GM10248 (cell line): ENCODE data around the gene FGF9.

Source experiments
- CTCF ChIA-PET: fragments of 300-600 bp; sonication (Branson Sonifier 250); formaldehyde crosslinking; extraction: SDS; loops from one replicate; lab custom pipeline; 2021; ENCODE audit warnings: antibody characterized with exemption; lab: Yijun Ruan, JAX
- POLR2A ChIA-PET: fragments of 350-650 bp; sonication (Branson Sonifier 250); formaldehyde crosslinking; extraction: SDS; loops from one replicate; lab custom pipeline; 2020; ENCODE audit warnings: antibody characterized with exemption; lab: Yijun Ruan, JAX
- DNase-seq: peaks from one replicate; pipeline ENCODE4 v3.0.0; 2012; ENCODE audit errors: extremely low spot score
- TF ChIP-seq, protein P1 (sequence below): IDR thresholded peaks from 2 replicates; pipeline ENCODE4 v1.5.1; 2012; ENCODE audit warnings: mild to moderate bottlenecking, low read depth; ENCODE audit errors: extremely low read depth, missing control alignments, control extremely low read depth

The FGF9 gene

DNA sequence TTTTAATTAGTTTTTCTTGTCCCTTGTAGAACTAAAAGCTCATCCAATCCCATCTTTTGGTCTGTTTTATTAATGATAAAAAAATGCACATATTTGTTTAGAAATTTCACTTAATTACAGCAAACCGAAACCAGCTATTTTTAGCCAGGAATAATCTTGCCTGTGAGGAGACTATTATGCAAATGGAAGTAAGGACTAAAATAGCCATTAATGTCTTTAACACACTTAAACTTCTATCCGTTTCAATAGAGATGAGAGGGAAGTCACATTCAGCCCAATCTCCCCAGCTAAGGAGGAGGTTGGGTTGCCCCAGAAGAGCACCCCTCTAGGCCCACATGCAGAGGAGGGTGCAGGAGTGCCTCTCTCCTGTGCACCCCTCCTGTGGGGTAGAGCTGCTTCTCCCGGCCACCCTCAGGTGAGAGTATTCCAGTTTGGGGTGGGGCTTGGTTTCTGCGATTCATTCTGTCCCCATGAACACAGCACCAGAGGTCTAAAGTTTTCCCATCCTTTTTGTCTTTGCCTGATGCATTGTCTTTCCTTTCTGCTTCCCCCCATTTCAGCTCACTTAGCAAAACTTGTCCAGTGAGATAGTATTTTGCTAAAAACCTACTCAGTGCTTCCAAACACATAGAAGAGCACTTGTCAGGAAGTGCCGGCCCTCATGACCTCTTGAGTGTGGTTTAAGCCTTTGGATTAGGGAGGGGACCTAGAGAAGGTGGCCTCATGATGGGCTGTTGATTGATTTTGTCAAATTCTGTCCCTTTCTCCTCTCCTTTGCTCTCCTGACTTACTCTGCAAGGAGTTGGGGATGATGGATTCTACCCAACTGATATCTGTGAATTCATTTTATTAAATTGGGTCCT is 28.2 kb downstream of the FGF9 start:
- POLR2A ChIA-PET, result no interaction called here
- CTCF ChIA-PET, result no interaction called here
- DNase-seq, result no peak
- TF ChIP-seq, protein P1, sequence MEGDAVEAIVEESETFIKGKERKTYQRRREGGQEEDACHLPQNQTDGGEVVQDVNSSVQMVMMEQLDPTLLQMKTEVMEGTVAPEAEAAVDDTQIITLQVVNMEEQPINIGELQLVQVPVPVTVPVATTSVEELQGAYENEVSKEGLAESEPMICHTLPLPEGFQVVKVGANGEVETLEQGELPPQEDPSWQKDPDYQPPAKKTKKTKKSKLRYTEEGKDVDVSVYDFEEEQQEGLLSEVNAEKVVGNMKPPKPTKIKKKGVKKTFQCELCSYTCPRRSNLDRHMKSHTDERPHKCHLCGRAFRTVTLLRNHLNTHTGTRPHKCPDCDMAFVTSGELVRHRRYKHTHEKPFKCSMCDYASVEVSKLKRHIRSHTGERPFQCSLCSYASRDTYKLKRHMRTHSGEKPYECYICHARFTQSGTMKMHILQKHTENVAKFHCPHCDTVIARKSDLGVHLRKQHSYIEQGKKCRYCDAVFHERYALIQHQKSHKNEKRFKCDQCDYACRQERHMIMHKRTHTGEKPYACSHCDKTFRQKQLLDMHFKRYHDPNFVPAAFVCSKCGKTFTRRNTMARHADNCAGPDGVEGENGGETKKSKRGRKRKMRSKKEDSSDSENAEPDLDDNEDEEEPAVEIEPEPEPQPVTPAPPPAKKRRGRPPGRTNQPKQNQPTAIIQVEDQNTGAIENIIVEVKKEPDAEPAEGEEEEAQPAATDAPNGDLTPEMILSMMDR, result no peak

DNA sequence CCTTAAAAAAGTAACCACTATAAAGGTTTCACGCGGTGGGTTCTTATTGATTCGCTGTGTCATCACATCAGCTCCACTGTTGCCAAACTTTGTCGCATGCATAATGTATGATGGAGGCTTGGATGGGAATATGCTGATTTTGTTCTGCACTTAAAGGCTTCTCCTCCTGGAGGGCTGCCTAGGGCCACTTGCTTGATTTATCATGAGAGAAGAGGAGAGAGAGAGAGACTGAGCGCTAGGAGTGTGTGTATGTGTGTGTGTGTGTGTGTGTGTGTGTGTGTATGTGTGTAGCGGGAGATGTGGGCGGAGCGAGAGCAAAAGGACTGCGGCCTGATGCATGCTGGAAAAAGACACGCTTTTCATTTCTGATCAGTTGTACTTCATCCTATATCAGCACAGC is 30.6 kb downstream of the FGF9 start:
- no peak for DNase-seq
- ChIA-PET POLR2A (no interaction called here), CTCF (no interaction called here)
- TF ChIP-seq, protein P1, result no peak

DNA sequence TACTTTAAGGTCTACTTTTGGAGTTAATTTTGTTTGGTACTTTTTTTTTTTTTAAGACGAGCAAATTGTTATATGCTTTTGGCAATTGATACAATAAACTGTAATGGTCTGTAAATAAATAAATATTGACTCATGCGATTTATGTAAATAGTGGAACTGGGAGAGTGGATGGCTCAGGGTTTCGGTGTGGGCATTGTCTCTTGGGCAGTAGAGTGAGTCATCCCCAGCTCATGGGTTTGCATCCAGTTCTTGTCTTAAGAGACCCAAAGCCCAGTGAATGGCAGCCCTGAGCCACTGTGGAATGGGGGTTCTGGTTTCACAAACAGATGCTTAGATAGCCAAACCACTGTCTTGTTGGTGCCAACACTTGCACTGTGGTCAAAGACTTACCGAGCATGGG is 33.0 kb downstream of the FGF9 start:
- CTCF ChIA-PET, result no interaction called here

DNA sequence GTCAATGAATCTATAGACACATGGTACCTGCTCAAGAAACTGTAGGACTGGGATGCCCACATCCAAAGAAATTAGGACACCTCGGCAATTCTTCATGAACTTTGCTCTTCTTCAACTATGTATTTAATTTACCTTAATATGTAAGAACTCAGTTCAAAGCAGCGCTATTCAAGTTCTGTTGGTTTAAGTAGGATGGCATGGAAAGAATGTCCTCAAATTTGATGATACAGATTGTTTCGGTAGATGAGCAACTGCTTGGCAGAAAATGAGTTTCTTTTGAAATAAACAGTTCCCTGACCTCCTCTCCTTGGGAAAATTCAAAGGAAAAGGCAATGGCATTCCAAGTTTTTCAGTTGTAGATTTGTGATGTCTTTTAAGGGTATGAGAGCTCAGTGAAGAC is 36.7 kb downstream of the FGF9 start:
- DNase-seq, result no peak
- ChIA-PET POLR2A (no interaction called here), CTCF (no interaction called here)
- TF ChIP-seq, protein P1, result no peak

More for the DNA sequence above, 33.0 kb downstream of the FGF9 start:
- POLR2A ChIA-PET, result no interaction called here
- no peak for DNase-seq
- TF ChIP-seq, protein P1, result no peak

DNA sequence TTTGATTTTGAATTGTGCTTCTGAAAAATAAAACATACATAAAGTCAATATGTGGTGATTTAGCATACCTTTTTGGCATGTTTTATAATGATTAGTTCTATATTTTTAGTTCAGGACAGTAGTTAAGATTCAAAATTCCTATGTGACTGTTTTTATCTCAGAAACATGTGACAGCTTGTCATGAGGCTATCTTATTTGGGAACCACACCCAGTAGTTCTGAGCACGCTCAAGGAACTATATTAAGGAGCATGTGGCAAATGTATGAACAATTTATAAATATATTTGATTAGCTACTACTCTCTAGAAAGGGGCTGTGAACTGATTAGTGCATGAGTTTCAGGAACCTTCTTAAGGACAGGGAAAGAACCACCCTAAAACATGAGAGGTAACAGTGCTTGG is 38.8 kb downstream of the FGF9 start:
- DNase-seq, result no peak
- POLR2A ChIA-PET, result no interaction called here
- CTCF ChIA-PET, result no interaction called here
- TF ChIP-seq, protein P1, result no peak

DNA sequence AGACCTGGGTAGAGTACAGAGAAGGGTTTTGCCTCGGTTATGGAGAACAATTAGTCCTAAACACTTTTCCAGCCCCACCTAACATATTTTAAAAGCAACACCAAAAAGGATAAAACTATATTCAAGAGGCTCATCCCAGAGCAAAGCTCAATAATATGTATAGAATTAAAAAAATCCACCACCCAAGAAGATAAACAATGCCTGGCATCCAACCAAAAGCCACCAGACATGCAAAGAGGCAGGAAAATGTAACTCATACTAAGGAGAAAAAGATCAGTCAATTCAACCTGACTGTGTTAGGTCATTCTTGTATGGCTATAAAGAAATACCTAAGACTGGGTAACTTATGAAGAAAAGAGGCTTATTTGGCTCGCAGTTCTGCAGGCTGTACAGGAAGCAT is 39.3 kb downstream of the FGF9 start:
- DNase-seq, result no peak
- ChIA-PET POLR2A (no interaction called here), CTCF (no interaction called here)
- TF ChIP-seq, protein P1, result no peak

DNA sequence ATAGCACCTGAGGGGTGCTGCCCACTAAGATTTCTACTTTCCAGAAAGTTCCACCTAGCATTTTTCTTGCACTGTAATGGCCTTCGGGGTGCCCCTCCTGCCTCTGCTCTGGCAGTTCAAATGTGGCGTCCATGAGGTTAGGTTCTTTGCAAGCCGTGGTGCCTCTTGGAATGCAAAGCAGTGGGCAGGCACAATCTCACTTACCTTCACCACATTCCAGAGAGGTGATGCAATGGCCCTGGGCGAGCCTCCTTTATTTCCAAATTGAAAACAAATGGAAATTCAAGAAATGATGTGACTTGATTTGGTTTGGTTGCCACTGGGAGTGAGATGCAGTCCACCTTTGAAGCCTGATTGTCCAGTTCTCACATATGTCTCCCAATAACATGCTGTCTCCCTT is 46.9 kb downstream of the FGF9 start:
- ChIA-PET CTCF (interaction anchor here (0.8 to 1.4 kb wide), 2 partner anchors 11 to 12 kb away, joined by 3 read pairs; no protein-coding TSS in a partner anchor), POLR2A (no interaction called here)
- TF ChIP-seq, protein P1, result no peak
- DNase-seq, result no peak
